Stimulated activated CD8-positive, alpha-beta memory T cell treated with anti-CD3 and anti-CD28 coated beads, Interleukin-12 subunit alpha, Interleukin-12 subunit beta, amount 100 ng/mL, for 4 hours (primary cell): ENCODE measurements around the gene CTSC.

Experiments used
- DNase-seq: peaks from one replicate; pipeline ENCODE4 v3.0.0-alpha.2; 2020; ENCODE audit warnings: low read depth

CTSC gene

GRCh38 chr11:88337181-88337986 is at the start of gene CTSC:
CTSC (minus strand) TSS chr11:88337736; CDS start chr11:88337672, 64 bp downstream.
- peak; percentile 86 for DNase-seq

- DNase-seq = no peak
Measured at GRCh38 chr11:88384669-88385005, 47.1 kb upstream of the CTSC start.

GRCh38 chr11:88384004-88384668 is 46.6 kb upstream of the CTSC start:
- DNase-seq = no peak

GRCh38 chr11:88383447-88383846 is 45.9 kb upstream of the CTSC start:
- no peak for DNase-seq

GRCh38 chr11:88379130-88379529 is 41.6 kb upstream of the CTSC start:
- no peak for DNase-seq

GRCh38 chr11:88378422-88379066 is 41.0 kb upstream of the CTSC start:
- no peak for DNase-seq

GRCh38 chr11:88377646-88378045 is 40.1 kb upstream of the CTSC start:
- DNase-seq = no peak

- DNase-seq = no peak
Measured at GRCh38 chr11:88377144-88377543, 39.6 kb upstream of the CTSC start.

- no peak for DNase-seq
Measured at GRCh38 chr11:88375927-88376470, 38.5 kb upstream of the CTSC start.

GRCh38 chr11:88370782-88371181 is 33.2 kb upstream of the CTSC start:
- DNase-seq = no peak

GRCh38 chr11:88367310-88367709 is 29.8 kb upstream of the CTSC start:
- DNase-seq = no peak

GRCh38 chr11:88363648-88364065 is 26.1 kb upstream of the CTSC start:
- no peak for DNase-seq

GRCh38 chr11:88363004-88363403 is 25.5 kb upstream of the CTSC start:
- DNase-seq = no peak

- DNase-seq = no peak
Measured at GRCh38 chr11:88360141-88360540, 22.6 kb upstream of the CTSC start.

- DNase-seq = no peak
Measured at GRCh38 chr11:88359541-88359940, 22.0 kb upstream of the CTSC start.

GRCh38 chr11:88359114-88359513 is 21.6 kb upstream of the CTSC start:
- DNase-seq = no peak

- DNase-seq = no peak
Measured at GRCh38 chr11:88358040-88358431, 20.5 kb upstream of the CTSC start.

GRCh38 chr11:88357323-88358039 is 19.9 kb upstream of the CTSC start:
- DNase-seq = no peak

GRCh38 chr11:88355887-88356286 is 18.4 kb upstream of the CTSC start:
- DNase-seq = no peak

- no peak for DNase-seq
Measured at GRCh38 chr11:88354912-88355311, 17.4 kb upstream of the CTSC start.

- no peak for DNase-seq
Measured at GRCh38 chr11:88353835-88354496, 16.4 kb upstream of the CTSC start.

- DNase-seq = no peak
Measured at GRCh38 chr11:88353386-88353785, 15.8 kb upstream of the CTSC start.
